ENCODE data around the gene HMGB4. TPM values are rescaled to one million over a fixed set of nuclear protein-coding genes. Genes with fewer than 3 reads are reported as not detected.

The HMGB4 gene
- total RNA-seq, 4 donors from 2014 or later, result not detected

GRCh38 chr1:33853431-33853830 is 10.4 kb upstream of the HMGB4 start:
- TF ChIP-seq CTCF (IDR thresholded peaks at IDR 0.05), result no peak
- no peak for ATAC-seq (ENCODE audit: low FRiP score)

GRCh38 chr1:33854091-33854490 is 9.8 kb upstream of the HMGB4 start:
- DNase-seq (ENCODE audit: low spot score) (no peak), ATAC-seq (ENCODE audit: low FRiP score) (no peak)
- TF ChIP-seq CTCF (IDR thresholded peaks at IDR 0.05), result no peak

More at GRCh38 chr1:33853431-33853830, 10.4 kb upstream of the HMGB4 start:
- no peak for DNase-seq (ENCODE audit: low spot score)

GRCh38 chr1:33860671-33861070 is 3.2 kb upstream of the HMGB4 start:
- ATAC-seq (ENCODE audit: low FRiP score), result no peak

GRCh38 chr1:33864460-33865389 is 846 bp downstream of the HMGB4 start:
- ATAC-seq (ENCODE audit: low FRiP score), result no peak
- TF ChIP-seq CTCF (IDR thresholded peaks at IDR 0.05), result no peak
- no peak for DNase-seq (ENCODE audit: low spot score)

More at GRCh38 chr1:33860671-33861070, 3.2 kb upstream of the HMGB4 start:
- DNase-seq (ENCODE audit: low spot score), result no peak
- no peak for TF ChIP-seq CTCF (IDR thresholded peaks at IDR 0.05)

- ATAC-seq (ENCODE audit: low FRiP score) (no peak), DNase-seq (ENCODE audit: low spot score) (no peak)
- TF ChIP-seq CTCF (IDR thresholded peaks at IDR 0.05), result no peak
These were observed 2.4 kb downstream of the HMGB4 start for GRCh38 chr1:33866281-33866680.

GRCh38 chr1:33867684-33868083 is 3.8 kb downstream of the HMGB4 start:
- no peak for TF ChIP-seq CTCF (IDR thresholded peaks at IDR 0.05)
- ATAC-seq (ENCODE audit: low FRiP score), result no peak
- DNase-seq (ENCODE audit: low spot score), result no peak

- no peak for DNase-seq (ENCODE audit: low spot score)
- TF ChIP-seq CTCF (IDR thresholded peaks at IDR 0.05), result no peak
- no peak for ATAC-seq (ENCODE audit: low FRiP score)
These were observed 8.4 kb downstream of the HMGB4 start for GRCh38 chr1:33872275-33872674.

Data from omental fat pad (tissue), 4 donors.